Measurements from ENCODE around the gene CASK.
A peak's percentile ranks its signal among the peaks of the same experiment; 100 is the strongest.

GRCh38 chrX:41781500-41781899, 141.9 kb downstream of the CASK start:
- TF ChIP-seq CTCF (IDR thresholded peaks at IDR 0.05; ENCODE audit: borderline replicate concordance, extremely low read depth, low read length, poor library complexity, severe bottlenecking) (peak; percentile 71), EZH2 (IDR thresholded peaks at IDR 0.05; ENCODE audit: borderline replicate concordance, low read depth, low read length, severe bottlenecking) (no peak)

All from DND-41 (cell line).